Measurements from ENCODE around the gene MEGF11.
"Not testable (repeated sequence)": the region's sequence is repeated elsewhere in the genome, so short reads cannot be mapped to it uniquely, and the experiment has no call there.

Gene MEGF11

GRCh38 chr15:65869126-65869953, 384.2 kb downstream of the MEGF11 start, which contains the start of gene RAB11A:
RAB11A (plus strand) TSS chr15:65869491; CDS start chr15:65869586, 95 bp downstream.
- peak; percentile 97 for DNase-seq

DNA sequence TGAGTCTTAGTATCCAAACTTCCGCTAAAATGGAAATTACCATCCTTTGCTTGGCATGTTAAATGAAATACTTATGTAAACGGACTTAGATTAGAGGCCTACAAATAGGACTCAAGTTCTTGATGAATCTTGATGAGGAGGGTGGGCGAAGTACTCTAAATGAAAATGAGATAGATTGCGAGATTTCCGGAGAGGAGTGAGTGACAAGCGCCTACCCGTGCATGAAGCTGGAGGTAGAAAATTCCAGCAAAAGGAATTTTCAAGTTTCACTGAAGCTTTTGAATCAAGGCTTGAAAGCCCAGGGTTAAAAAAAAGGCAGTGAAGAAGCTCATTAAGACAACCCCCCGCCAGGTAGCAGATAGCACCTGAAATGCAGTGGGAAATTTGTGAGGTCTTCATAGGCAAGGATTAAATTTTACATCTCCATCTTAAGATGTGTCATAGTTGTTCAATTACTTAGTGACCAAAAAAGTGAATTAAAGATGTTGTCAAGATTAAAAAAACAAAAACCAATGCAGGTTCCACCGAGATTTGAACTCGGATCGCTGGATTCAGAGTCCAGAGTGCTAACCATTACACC, 384.9 kb downstream of the MEGF11 start:
- DNase-seq: no peak

DNA sequence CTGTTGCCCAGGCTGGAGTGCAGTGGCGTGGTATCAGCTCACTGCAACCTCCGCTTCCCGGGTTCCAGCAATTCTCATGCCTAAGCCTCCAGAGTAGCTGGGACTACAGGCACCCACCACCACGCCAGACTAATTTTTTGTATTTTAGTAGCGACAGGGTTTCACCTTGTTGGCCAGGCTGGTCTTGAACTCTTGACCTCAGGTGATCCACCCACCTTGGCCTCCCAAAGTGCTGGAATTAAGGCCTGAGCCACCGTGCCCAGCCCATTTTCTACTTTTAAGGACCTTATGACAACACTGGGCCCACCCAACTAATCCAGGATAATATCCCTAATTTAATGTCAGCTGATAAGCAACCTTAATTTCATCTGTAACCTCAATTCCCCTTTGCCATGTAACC, 385.6 kb downstream of the MEGF11 start:
- DNase-seq: not testable (repeated sequence)

DNA sequence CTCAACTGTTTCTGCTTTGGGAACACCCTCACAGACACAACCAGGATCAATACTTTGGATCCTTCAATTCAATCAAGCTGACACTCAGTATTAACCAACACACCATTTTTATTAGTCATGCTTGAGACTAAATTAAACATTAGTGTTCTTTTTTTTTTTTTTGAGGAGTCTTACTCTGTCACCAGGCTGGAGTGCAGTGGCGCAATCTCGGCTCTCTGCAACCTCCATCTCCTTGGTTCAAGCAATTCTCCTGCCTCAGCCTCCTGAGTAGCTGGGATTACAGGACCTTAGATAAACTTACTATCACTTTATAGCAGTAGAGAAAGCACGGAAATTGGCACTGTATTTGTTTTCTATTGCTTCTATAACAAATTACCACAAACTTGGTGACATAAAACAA, 386.3 kb downstream of the MEGF11 start:
- DNase-seq: no peak

GRCh38 chr15:65863106-65863505, 390.4 kb downstream of the MEGF11 start:
- DNase-seq: no peak

- DNase-seq: peak; percentile 69
These were observed 390.9 kb downstream of the MEGF11 start for GRCh38 chr15:65862682-65863081.

- DNase-seq: no peak
These were observed 395.7 kb downstream of the MEGF11 start for GRCh38 chr15:65857718-65858402.

GRCh38 chr15:65856821-65857455, 396.6 kb downstream of the MEGF11 start:
- DNase-seq: peak; percentile 59

- no peak for DNase-seq
These were observed 401.6 kb downstream of the MEGF11 start for GRCh38 chr15:65851981-65852380.

GRCh38 chr15:65847989-65848388, 405.6 kb downstream of the MEGF11 start:
- no peak for DNase-seq

DNA sequence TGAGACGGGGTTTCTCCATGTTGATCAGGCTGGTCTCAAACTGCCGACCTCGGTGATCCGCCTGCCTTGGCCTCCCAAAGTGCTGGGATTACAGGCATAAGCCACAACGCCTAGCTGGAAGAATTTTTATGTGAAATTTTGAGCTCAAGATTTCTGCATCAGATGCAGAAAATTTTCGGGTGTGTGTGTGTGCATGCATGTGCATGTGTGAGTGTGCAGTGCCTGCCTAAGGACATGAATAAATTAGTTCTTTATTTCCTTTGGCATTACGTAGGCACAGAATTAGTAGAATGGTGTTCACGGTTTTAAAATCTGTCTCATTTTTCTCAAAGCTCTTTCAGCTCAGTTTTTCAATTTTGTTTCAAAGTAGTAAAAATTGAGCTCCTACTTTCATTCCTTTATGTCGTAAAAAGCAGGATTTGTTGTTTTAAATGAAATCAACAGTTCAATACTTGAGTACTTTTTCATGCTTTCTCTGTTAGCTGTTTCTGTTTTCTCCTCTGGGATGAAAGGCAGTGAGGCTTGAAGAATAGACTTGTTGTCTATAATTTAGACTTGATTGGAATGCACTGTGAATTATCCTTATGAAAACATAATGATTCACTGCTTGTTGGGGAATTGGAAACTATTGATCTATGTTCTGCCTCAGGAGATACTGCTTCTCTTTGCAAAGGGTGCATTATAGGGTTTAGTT, 407.6 kb downstream of the MEGF11 start:
- DNase-seq: no peak
